ENCODE results near the gene CNNM3.

GRCh38 chr2:96880891-96881273, 64.8 kb downstream of the CNNM3 start:
- TF ChIP-seq POLR2AphosphoS5 (IDR thresholded peaks at IDR 0.05; ENCODE audit: low read depth, low read length) (no peak), POLR2A (IDR thresholded peaks at IDR 0.05; ENCODE audit: low read depth, low read length) (no peak)
